NOMO-1 treated with DMSO at 0.1 percent for 48 hours (cell line): ENCODE data around the gene P2RY1.

ENCODE experiments used
- DNase-seq: peaks from one replicate; lab custom pipeline; 2025; ENCODE audit not compliant: unreplicated experiment; lab: John Stamatoyannopoulos, UW

The P2RY1 gene, protein sequence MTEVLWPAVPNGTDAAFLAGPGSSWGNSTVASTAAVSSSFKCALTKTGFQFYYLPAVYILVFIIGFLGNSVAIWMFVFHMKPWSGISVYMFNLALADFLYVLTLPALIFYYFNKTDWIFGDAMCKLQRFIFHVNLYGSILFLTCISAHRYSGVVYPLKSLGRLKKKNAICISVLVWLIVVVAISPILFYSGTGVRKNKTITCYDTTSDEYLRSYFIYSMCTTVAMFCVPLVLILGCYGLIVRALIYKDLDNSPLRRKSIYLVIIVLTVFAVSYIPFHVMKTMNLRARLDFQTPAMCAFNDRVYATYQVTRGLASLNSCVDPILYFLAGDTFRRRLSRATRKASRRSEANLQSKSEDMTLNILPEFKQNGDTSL

GRCh38 chr3:152834776-152835600 lies at the start of gene P2RY1:
P2RY1 (plus strand) TSS chr3:152835131; CDS start chr3:152835783, 652 bp downstream.
- DNase-seq, result peak; percentile 92

DNA sequence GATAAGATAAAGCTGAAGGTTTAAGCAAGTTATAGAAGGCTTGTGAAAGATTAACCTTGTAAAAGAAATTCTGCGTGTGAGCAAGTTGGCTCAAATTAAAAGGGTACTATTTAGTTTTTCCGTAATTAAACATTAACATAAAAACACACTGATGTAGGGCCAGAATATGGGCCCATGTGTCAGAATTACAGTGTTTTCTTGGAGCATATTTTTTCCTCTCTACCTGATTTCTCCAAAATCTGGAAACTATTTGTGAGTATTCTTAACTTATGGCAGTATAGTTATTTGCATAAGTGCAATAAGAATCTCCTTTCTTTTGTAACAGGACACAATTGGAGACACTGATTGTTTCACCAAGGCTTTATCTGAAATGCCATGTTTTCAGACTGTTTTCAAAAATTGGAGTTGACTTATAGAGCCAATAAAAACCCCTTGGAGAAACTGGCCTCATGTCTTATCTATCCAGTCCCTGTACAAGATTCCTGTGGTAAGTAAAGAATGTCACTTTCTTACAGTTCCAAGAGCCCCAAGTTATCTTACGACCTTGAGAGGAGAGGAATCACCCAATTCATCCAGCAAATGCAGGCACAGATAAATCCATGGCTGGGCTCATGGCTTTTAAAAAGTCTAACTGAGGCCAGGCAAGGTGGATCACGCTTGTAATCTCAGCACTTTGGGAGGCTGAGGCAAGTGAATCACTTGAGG lies 47.8 kb upstream of the P2RY1 start:
- no peak for DNase-seq

DNA sequence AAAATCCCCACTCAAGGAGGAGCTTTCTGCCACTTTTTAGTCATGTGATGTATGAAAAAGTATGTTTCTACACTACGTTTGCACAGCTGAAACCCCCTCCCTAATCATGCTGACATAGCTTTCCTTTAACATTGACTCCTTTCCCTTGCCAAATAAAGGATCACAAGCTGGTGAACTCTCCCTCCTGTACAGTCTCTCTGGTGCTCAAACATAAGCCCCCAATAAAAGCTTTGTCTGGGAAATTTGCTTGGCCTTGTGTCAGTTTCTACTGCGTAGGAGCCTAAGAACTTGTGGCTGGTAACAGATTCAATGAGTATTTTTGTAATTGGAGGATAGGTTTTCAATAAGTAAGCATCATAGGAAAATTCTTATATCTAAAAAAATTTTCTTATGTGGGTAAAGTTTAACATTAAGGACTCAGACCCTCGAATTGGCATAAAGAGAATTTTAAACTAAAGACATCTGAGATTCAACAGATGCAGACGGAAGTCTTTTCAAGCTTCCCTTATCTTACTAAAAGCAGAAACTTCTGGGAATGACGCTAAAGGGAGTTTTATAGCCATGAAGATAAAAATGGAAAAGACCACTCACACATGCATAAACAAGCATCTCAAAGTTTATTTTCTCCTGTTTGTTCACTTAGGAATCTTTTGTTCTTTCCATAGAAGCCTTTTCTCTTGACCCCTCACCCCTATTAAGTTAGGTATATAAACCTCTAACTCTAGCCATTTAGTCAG lies 44.1 kb upstream of the P2RY1 start:
- no peak for DNase-seq

- no peak for DNase-seq
Measured at GRCh38 chr3:152793969-152794368, 41.0 kb upstream of the P2RY1 start.

GRCh38 chr3:152797751-152798432 lies 37.0 kb upstream of the P2RY1 start:
- DNase-seq, result no peak

DNA sequence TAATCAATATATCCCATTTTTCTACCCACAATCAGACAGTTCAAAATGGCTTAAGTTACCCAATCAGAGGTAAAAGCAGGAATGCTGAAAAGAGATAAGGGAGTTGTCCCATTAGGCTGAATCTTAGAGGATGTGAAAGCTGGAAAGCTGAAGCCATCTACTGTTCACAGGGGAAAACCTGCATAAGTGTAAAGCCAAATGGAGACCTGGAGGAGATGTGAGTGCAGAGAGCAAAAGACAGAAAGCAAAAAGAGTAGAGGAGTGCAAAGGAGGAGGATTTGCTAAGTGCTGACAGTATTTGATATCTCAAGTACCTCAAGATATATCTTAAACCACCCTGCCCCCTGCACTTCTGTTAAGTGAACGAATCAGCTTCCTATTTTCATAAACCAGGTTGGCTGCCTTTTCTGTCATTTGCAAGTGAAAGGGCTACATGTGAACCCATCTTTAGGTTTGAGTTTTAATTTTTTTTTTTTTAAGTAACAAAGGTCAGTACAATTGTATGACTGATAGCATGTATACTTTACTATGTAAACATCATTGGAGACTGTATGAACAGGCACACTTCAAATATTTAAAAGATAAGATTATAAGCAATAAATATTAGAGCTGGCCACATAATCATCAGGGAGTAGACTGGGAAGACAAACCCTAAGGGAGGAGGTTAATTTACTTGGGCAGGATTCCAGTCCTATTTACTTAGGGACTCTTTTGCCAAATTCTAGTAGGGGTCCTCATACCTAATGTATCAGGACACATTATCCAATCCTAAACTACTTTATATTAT lies 22.8 kb upstream of the P2RY1 start:
- DNase-seq, result no peak

GRCh38 chr3:152817400-152817799 lies 17.5 kb upstream of the P2RY1 start:
- DNase-seq, result no peak

- DNase-seq, result no peak
Measured at GRCh38 chr3:152818027-152818426, 16.9 kb upstream of the P2RY1 start.

DNA sequence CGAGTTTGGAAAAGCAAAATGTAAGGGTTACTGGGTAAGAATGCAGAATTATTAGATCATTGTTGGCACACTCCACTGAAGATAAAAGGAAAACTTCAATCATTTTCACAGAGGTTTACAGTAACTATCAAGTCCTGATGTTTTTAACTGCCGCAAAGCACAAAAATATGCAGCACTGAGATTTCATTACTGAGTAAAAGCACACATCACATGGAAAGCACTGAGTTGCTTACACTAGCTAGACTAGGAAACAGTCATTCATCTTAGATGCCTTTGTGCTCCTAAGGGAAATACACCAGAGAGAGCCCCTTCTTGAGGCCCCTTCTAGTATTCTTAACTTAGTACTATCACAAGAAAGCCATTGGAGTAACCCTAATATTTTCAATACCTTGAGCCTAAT lies 11.8 kb upstream of the P2RY1 start:
- no peak for DNase-seq

DNA sequence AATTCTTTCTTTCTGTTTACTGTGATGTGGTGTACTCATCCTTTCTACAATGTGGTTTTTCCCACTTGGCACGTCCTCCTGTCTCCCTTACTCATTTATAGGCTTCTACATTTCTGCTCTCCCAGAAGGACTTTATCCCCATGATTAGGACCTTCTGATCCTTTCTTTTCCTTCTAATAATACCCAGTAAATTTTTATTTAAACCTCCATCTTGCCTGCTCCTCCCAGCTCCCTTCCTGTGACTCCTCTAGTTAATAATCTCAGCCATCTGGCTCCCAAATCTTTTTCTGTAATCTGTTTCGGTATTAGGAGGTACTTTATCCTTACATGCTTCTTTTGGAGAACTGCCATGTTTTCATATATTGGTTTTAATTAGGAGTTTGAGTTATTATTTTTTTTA lies 11.2 kb upstream of the P2RY1 start:
- no peak for DNase-seq

DNA sequence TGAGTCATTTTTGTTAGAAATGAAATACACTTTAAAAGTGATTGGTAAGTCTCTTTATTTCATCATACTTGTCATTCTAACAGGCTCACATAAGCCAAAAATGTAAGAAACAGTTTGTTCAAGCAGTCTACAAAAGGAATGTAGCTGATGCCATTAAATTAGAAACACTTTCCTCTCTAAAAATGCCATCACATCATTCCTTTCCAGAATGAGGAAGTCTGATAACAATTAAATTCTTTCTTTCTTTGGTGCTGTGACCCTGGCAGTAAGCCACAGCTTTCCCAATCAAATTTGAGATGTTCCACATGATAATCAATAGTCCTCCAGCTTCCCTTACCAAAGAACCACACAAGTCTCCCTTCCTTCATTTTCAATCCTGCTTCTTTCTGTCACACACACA lies 9.4 kb upstream of the P2RY1 start:
- DNase-seq, result no peak

GRCh38 chr3:152826476-152826875 lies 8.5 kb upstream of the P2RY1 start:
- no peak for DNase-seq

DNA sequence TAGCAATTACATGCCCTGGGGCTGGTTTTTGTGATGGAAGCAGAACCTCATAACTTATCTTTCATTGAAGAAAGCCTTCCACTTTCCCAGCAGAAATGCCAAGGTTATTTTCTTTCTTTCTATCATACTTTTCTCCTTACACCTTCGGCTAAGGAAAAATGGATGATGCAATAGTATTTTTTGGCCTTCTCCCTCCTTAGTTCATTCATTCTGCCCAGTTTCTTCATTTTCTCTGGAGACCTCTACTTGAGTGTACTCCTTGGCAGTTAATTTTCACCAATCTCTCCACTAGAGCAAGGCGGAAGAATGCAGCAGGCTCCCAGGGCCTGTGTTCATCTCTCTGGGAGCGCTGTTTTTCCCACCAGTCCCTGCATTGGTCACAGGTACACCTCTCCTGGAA lies 7.6 kb upstream of the P2RY1 start:
- no peak for DNase-seq

- no peak for DNase-seq
Measured at GRCh38 chr3:152828075-152828840, 6.7 kb upstream of the P2RY1 start.

DNA sequence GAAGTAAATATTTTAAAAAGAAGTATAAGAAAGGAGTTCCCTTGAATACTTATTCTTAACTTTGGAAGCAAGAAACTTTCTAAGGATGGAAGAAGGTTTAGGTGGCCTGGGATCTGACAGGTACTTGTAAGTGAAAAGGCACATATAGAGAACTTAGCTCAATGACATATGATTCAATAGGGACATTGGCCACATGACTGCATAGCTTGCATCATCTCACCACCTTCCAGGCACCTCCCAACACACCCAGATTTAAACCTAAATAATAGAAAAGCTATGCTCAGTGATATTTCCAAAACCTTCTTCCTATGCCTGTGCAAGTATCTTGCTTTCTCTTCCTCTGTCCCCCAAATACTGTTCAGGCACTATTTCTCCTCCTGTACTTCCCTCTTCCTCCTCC lies 4.7 kb upstream of the P2RY1 start:
- no peak for DNase-seq

GRCh38 chr3:152832046-152832445 lies 2.9 kb upstream of the P2RY1 start:
- no peak for DNase-seq

GRCh38 chr3:152833089-152833488 lies 1.8 kb upstream of the P2RY1 start:
- no peak for DNase-seq

- no peak for DNase-seq
Measured at GRCh38 chr3:152834191-152834775, 648 bp upstream of the P2RY1 start.
